WTC11 (cell line): ENCODE measurements around the gene TACC2. TPM values are rescaled to one million over a fixed set of nuclear protein-coding genes. Genes with fewer than 3 reads are reported as not detected.
A peak's percentile ranks its signal among the peaks of the same experiment; 100 is the strongest.

Experiments used
- ATAC-seq: fragments of 200-7000 bp; cut with Tn5 transposase; 2 replicates; pipeline ENCODE4 v1.10.0; 2021; ENCODE audit warnings: mild to moderate bottlenecking, moderate library complexity
- CTCF ChIA-PET: fragments of 300-600 bp; sonication (Branson Sonifier 250); formaldehyde crosslinking; loops from one replicate; lab custom pipeline; 2021; ENCODE audit warnings: antibody characterized with exemption; lab: Charles Lee
- POLR2A ChIA-PET: fragments of 350-600 bp; sonication (Branson Sonifier 250); formaldehyde crosslinking; loops from one replicate; lab custom pipeline; 2021; ENCODE audit warnings: antibody characterized with exemption; lab: Charles Lee
- DNase-seq: peaks from one replicate; pipeline ENCODE4 v3.0.0; 2021; ENCODE audit warnings: low spot score
- H3K27ac Mint-ChIP-seq: 2 replicates; pipeline ENCODE4 v1.8.0; 2021; ENCODE audit warnings: mixed read lengths
- H3K27me3 Mint-ChIP-seq: 2 replicates; pipeline ENCODE4 v1.8.0; 2021; ENCODE audit warnings: low read depth, mild to moderate bottlenecking, moderate library complexity, mixed read lengths
- H3K36me3 Mint-ChIP-seq: 2 replicates; pipeline ENCODE4 v1.8.0; 2021; ENCODE audit warnings: mixed read lengths
- H3K4me1 Mint-ChIP-seq: 2 replicates; pipeline ENCODE4 v1.8.0; 2022; ENCODE audit warnings: mixed read lengths
- H3K4me3 Mint-ChIP-seq: 2 replicates; pipeline ENCODE4 v1.8.0; 2021; ENCODE audit warnings: mild to moderate bottlenecking, moderate library complexity, mixed read lengths
- H3K9me3 Mint-ChIP-seq: 2 replicates; pipeline ENCODE4 v1.8.0; 2021; ENCODE audit warnings: mixed read lengths
- ATF1 ChIP-seq: sonication (generic); formaldehyde crosslinking; IDR thresholded peaks from 2 replicates; pipeline ENCODE4 v1.8.1; 2023; ENCODE audit warnings: mild to moderate bottlenecking, moderate library complexity, missing genetic modification reagents
- GRHL2 ChIP-seq: fragments of 250-450 bp; sonication (Bioruptor Pico); IDR thresholded peaks from 2 replicates; pipeline ENCODE4 v1.8.0; 2022; ENCODE audit warnings: mild to moderate bottlenecking, moderate library complexity; ENCODE audit not compliant: insufficient replicate concordance, severe bottlenecking
- GTF2I ChIP-seq: fragments of 250-450 bp; sonication (Bioruptor Pico); conservative IDR thresholded peaks from 2 replicates; pipeline ENCODE4 v1.4.0; 2021; ENCODE audit warnings: mild to moderate bottlenecking
- JUN ChIP-seq: sonication (generic); formaldehyde crosslinking; IDR thresholded peaks from 2 replicates; pipeline ENCODE4 v1.8.0; 2023; ENCODE audit warnings: mild to moderate bottlenecking, missing genetic modification reagents
- MXD4 ChIP-seq: fragments of 250-450 bp; sonication (Bioruptor Pico); IDR thresholded peaks from 2 replicates; pipeline ENCODE4 v1.8.0; 2021; ENCODE audit warnings: mild to moderate bottlenecking, moderate library complexity, borderline replicate concordance
- MYBL2 ChIP-seq: sonication (generic); formaldehyde crosslinking; IDR thresholded peaks from 2 replicates; pipeline ENCODE4 v1.8.1; 2023; ENCODE audit warnings: mild to moderate bottlenecking, moderate library complexity, missing genetic modification reagents
- NFYB ChIP-seq: sonication (generic); formaldehyde crosslinking; conservative IDR thresholded peaks from 2 replicates; pipeline ENCODE4 v1.8.0; 2022; ENCODE audit warnings: low read depth, missing genetic modification reagents
- OVOL2 ChIP-seq: fragments of 250-450 bp; sonication (Bioruptor Pico); IDR thresholded peaks from 2 replicates; pipeline ENCODE4 v1.9.0; 2021; ENCODE audit warnings: mild to moderate bottlenecking, borderline replicate concordance
- RORB ChIP-seq: fragments of 250-450 bp; sonication (Bioruptor Pico); IDR thresholded peaks from 2 replicates; pipeline ENCODE4 v1.9.0; 2021; ENCODE audit warnings: mild to moderate bottlenecking
- SMAD3 ChIP-seq: sonication (generic); formaldehyde crosslinking; IDR thresholded peaks from 2 replicates; pipeline ENCODE4 v1.8.0; 2022; ENCODE audit warnings: missing genetic modification reagents, mild to moderate bottlenecking, borderline replicate concordance
- TCF7 ChIP-seq: sonication (generic); formaldehyde crosslinking; IDR thresholded peaks from 2 replicates; pipeline ENCODE4 v1.8.0; 2022; ENCODE audit warnings: mild to moderate bottlenecking, low read depth, missing genetic modification reagents, moderate library complexity
- TEAD1 ChIP-seq: sonication (generic); formaldehyde crosslinking; IDR thresholded peaks from 2 replicates; pipeline ENCODE4 v1.8.0; 2022; ENCODE audit warnings: mild to moderate bottlenecking, missing genetic modification reagents
- ZNF121 ChIP-seq: sonication (generic); formaldehyde crosslinking; IDR thresholded peaks from 2 replicates; pipeline ENCODE4 v1.8.0; 2023; ENCODE audit warnings: missing genetic modification reagents
- ZNF219 ChIP-seq: sonication (generic); formaldehyde crosslinking; IDR thresholded peaks from 2 replicates; pipeline ENCODE4 v1.8.0; 2023; ENCODE audit warnings: missing genetic modification reagents, mild to moderate bottlenecking, borderline replicate concordance
- ZNF423 ChIP-seq: fragments of 250-450 bp; sonication (Bioruptor Pico); IDR thresholded peaks from 2 replicates; pipeline ENCODE4 v2.1.2; 2022; ENCODE audit warnings: mild to moderate bottlenecking, moderate library complexity
- ZNF671 ChIP-seq: fragments of 250-450 bp; sonication (Bioruptor Pico); IDR thresholded peaks from 2 replicates; pipeline ENCODE4 v1.8.0; 2021; ENCODE audit warnings: mild to moderate bottlenecking
- total RNA-seq: library from RNA; stranded (reverse); gene quantifications from 3 replicates; pipeline ENCODE4 v1.2.3, GENCODE V29; 2021
- TF ChIP-seq, protein P1 (sequence below): sonication (generic); formaldehyde crosslinking; IDR thresholded peaks from 2 replicates; pipeline ENCODE4 v1.8.0; 2023; ENCODE audit warnings: mild to moderate bottlenecking, missing genetic modification reagents
- TF ChIP-seq, protein P2 (sequence below): sonication (generic); formaldehyde crosslinking; IDR thresholded peaks from 2 replicates; pipeline ENCODE4 v1.8.1; 2023; ENCODE audit warnings: mild to moderate bottlenecking, missing genetic modification reagents, moderate library complexity
- TF ChIP-seq, protein P3 (sequence below): fragments of 200-600 bp; IDR thresholded peaks from 2 replicates; pipeline ENCODE4 v1.8.0; 2022; ENCODE audit warnings: antibody characterized with exemption
- TF ChIP-seq, protein P4 (sequence below): fragments of 250-450 bp; sonication (Bioruptor Pico); IDR thresholded peaks from 2 replicates; pipeline ENCODE4 v1.8.0; 2021; ENCODE audit warnings: mild to moderate bottlenecking
- TF ChIP-seq, protein P5 (sequence below): sonication (generic); formaldehyde crosslinking; IDR thresholded peaks from 2 replicates; pipeline ENCODE4 v1.8.0; 2022; ENCODE audit warnings: mild to moderate bottlenecking, missing genetic modification reagents
- TF ChIP-seq, protein P6 (sequence below): sonication (generic); formaldehyde crosslinking; IDR thresholded peaks from 2 replicates; pipeline ENCODE4 v1.8.1; 2023; ENCODE audit warnings: mild to moderate bottlenecking, missing genetic modification reagents
- TF ChIP-seq, protein P7 (sequence below): sonication (generic); formaldehyde crosslinking; IDR thresholded peaks from 2 replicates; pipeline ENCODE4 v1.8.1; 2022; ENCODE audit warnings: low read depth, missing genetic modification reagents, borderline replicate concordance

Gene TACC2
- total RNA-seq, 1 experiment from 2014 or later, result 28.9 TPM

DNA sequence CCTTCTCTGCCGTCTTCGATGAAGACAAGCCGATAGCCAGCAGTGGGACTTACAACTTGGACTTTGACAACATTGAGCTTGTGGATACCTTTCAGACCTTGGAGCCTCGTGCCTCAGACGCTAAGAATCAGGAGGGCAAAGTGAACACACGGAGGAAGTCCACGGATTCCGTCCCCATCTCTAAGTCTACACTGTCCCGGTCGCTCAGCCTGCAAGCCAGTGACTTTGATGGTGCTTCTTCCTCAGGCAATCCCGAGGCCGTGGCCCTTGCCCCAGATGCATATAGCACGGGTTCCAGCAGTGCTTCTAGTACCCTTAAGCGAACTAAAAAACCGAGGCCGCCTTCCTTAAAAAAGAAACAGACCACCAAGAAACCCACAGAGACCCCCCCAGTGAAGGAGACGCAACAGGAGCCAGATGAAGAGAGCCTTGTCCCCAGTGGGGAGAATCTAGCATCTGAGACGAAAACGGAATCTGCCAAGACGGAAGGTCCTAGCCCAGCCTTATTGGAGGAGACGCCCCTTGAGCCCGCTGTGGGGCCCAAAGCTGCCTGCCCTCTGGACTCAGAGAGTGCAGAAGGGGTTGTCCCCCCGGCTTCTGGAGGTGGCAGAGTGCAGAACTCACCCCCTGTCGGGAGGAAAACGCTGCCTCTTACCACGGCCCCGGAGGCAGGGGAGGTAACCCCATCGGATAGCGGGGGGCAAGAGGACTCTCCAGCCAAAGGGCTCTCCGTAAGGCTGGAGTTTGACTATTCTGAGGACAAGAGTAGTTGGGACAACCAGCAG lies 221.7 kb downstream of the TACC2 start (continued):
- TF ChIP-seq ZNF219 (CRISPR knock-in tag), result no peak
- no peak for TF ChIP-seq ZNF423 (CRISPR knock-in tag)
- TF ChIP-seq TEAD1 (CRISPR knock-in tag), result no peak
- TF ChIP-seq ZNF671 (CRISPR knock-in tag), result no peak
- TF ChIP-seq, protein P1, sequence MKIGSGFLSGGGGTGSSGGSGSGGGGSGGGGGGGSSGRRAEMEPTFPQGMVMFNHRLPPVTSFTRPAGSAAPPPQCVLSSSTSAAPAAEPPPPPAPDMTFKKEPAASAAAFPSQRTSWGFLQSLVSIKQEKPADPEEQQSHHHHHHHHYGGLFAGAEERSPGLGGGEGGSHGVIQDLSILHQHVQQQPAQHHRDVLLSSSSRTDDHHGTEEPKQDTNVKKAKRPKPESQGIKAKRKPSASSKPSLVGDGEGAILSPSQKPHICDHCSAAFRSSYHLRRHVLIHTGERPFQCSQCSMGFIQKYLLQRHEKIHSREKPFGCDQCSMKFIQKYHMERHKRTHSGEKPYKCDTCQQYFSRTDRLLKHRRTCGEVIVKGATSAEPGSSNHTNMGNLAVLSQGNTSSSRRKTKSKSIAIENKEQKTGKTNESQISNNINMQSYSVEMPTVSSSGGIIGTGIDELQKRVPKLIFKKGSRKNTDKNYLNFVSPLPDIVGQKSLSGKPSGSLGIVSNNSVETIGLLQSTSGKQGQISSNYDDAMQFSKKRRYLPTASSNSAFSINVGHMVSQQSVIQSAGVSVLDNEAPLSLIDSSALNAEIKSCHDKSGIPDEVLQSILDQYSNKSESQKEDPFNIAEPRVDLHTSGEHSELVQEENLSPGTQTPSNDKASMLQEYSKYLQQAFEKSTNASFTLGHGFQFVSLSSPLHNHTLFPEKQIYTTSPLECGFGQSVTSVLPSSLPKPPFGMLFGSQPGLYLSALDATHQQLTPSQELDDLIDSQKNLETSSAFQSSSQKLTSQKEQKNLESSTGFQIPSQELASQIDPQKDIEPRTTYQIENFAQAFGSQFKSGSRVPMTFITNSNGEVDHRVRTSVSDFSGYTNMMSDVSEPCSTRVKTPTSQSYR (CRISPR knock-in tag), result no peak
- TF ChIP-seq TCF7 (CRISPR knock-in tag), result no peak

DNA sequence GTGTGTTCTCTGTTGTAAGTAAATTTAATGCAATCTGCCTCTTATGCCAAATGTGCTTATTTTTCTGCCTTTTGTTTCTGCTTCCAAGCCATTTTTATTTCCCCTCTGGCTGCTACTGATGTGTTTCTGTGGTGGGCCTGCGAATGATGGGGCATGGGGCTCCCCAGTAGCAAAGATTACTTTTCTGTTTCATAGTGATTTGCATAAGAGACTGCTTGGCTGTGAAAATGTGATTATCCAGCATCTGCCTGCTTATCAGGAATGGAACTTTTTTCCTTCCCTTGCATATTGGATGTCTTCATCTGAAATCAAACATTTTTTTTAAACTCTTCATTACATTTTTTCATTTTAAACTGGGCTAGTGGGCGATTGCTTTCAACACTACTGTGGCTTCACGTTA lies 224.4 kb downstream of the TACC2 start:
- Mint-ChIP-seq H3K4me1 (0 out of 2 replicates have a peak, but pooled peaks cover under 1% of the 10 kb centered on the region), H3K27me3 (no peaks in the 10 kb centered on the region), H3K9me3 (no peaks in the 10 kb centered on the region), H3K36me3 (peaks cover 38% of the 10 kb centered on the region), H3K27ac (no peak overlapping the region; the same call in 1 of the 2 replicates), H3K4me3 (no peak overlapping the region)
- POLR2A ChIA-PET, result no interaction called here
- CTCF ChIA-PET, result interaction anchor here (0.8 to 2.7 kb wide), 5 partner anchors 12 to 162 kb away, joined by 3 to 8 read pairs (median 4); no protein-coding TSS in a partner anchor
- DNase-seq, result no peak
- TF ChIP-seq TEAD1 (CRISPR knock-in tag) (no peak), ZNF121 (CRISPR knock-in tag) (no peak), OVOL2 (no peak), MYBL2 (no peak), GTF2I (no peak), RORB (no peak)
- TF ChIP-seq, protein P2, sequence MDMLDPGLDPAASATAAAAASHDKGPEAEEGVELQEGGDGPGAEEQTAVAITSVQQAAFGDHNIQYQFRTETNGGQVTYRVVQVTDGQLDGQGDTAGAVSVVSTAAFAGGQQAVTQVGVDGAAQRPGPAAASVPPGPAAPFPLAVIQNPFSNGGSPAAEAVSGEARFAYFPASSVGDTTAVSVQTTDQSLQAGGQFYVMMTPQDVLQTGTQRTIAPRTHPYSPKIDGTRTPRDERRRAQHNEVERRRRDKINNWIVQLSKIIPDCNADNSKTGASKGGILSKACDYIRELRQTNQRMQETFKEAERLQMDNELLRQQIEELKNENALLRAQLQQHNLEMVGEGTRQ (CRISPR knock-in tag), result no peak
- TF ChIP-seq, protein P3, sequence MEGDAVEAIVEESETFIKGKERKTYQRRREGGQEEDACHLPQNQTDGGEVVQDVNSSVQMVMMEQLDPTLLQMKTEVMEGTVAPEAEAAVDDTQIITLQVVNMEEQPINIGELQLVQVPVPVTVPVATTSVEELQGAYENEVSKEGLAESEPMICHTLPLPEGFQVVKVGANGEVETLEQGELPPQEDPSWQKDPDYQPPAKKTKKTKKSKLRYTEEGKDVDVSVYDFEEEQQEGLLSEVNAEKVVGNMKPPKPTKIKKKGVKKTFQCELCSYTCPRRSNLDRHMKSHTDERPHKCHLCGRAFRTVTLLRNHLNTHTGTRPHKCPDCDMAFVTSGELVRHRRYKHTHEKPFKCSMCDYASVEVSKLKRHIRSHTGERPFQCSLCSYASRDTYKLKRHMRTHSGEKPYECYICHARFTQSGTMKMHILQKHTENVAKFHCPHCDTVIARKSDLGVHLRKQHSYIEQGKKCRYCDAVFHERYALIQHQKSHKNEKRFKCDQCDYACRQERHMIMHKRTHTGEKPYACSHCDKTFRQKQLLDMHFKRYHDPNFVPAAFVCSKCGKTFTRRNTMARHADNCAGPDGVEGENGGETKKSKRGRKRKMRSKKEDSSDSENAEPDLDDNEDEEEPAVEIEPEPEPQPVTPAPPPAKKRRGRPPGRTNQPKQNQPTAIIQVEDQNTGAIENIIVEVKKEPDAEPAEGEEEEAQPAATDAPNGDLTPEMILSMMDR, result no peak
- TF ChIP-seq, protein P4, sequence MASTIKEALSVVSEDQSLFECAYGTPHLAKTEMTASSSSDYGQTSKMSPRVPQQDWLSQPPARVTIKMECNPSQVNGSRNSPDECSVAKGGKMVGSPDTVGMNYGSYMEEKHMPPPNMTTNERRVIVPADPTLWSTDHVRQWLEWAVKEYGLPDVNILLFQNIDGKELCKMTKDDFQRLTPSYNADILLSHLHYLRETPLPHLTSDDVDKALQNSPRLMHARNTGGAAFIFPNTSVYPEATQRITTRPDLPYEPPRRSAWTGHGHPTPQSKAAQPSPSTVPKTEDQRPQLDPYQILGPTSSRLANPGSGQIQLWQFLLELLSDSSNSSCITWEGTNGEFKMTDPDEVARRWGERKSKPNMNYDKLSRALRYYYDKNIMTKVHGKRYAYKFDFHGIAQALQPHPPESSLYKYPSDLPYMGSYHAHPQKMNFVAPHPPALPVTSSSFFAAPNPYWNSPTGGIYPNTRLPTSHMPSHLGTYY (CRISPR knock-in tag), result no peak
- TF ChIP-seq, protein P5, sequence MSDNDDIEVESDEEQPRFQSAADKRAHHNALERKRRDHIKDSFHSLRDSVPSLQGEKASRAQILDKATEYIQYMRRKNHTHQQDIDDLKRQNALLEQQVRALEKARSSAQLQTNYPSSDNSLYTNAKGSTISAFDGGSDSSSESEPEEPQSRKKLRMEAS, result no peak
- ATAC-seq, result no peak

DNA sequence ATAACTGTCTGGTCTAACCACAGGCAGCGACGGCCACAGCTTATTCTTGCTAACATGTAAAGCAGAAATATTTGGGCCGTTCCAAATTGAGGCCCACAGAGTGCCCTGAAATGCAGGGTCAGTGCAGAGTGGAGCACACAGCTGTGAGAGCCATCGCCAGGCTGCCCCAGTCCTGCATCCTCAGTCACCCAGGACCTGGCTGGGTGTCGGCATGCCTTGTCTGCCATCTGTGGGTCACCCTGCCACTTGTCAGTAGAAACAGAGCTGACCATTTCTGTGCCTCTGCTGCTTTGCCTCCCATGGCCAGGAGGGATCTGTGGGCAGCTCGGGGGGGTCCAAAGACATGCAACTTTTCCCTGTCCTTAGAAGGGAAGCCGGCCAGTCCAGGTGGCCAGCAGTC lies 224.8 kb downstream of the TACC2 start:
- ChIA-PET CTCF (interaction anchor here (0.7 to 2.7 kb wide), 6 partner anchors 11 to 162 kb away, joined by 3 to 8 read pairs (median 4); no protein-coding TSS in a partner anchor), POLR2A (interaction anchor here (1.4 kb wide), 1 partner anchor 51 kb away, joined by 4 read pairs; no protein-coding TSS in a partner anchor)
- DNase-seq, result no peak
- Mint-ChIP-seq H3K27ac (no peak overlapping the region; the same call in 1 of the 2 replicates), H3K4me1 (no peaks in the 10 kb centered on the region), H3K4me3 (no peak overlapping the region), H3K9me3 (no peaks in the 10 kb centered on the region), H3K36me3 (peaks cover 41% of the 10 kb centered on the region), H3K27me3 (no peaks in the 10 kb centered on the region)
- peak; percentile 28; the same call in 1 of the 2 replicates for ATAC-seq
- TF ChIP-seq JUN (CRISPR knock-in tag), result no peak
- TF ChIP-seq MXD4 (CRISPR knock-in tag), result no peak
- TF ChIP-seq SMAD3 (CRISPR knock-in tag), result no peak
- TF ChIP-seq, protein P6, sequence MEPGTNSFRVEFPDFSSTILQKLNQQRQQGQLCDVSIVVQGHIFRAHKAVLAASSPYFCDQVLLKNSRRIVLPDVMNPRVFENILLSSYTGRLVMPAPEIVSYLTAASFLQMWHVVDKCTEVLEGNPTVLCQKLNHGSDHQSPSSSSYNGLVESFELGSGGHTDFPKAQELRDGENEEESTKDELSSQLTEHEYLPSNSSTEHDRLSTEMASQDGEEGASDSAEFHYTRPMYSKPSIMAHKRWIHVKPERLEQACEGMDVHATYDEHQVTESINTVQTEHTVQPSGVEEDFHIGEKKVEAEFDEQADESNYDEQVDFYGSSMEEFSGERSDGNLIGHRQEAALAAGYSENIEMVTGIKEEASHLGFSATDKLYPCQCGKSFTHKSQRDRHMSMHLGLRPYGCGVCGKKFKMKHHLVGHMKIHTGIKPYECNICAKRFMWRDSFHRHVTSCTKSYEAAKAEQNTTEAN (CRISPR knock-in tag), result no peak
- TF ChIP-seq ATF1 (CRISPR knock-in tag), result no peak
- TF ChIP-seq, protein P7, sequence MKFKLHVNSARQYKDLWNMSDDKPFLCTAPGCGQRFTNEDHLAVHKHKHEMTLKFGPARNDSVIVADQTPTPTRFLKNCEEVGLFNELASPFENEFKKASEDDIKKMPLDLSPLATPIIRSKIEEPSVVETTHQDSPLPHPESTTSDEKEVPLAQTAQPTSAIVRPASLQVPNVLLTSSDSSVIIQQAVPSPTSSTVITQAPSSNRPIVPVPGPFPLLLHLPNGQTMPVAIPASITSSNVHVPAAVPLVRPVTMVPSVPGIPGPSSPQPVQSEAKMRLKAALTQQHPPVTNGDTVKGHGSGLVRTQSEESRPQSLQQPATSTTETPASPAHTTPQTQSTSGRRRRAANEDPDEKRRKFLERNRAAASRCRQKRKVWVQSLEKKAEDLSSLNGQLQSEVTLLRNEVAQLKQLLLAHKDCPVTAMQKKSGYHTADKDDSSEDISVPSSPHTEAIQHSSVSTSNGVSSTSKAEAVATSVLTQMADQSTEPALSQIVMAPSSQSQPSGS (CRISPR knock-in tag), result no peak
- no peak for TF ChIP-seq NFYB (CRISPR knock-in tag)
- no peak for TF ChIP-seq GRHL2 (CRISPR knock-in tag)
